ENCODE data around the gene NGB.

Gene NGB

DNA sequence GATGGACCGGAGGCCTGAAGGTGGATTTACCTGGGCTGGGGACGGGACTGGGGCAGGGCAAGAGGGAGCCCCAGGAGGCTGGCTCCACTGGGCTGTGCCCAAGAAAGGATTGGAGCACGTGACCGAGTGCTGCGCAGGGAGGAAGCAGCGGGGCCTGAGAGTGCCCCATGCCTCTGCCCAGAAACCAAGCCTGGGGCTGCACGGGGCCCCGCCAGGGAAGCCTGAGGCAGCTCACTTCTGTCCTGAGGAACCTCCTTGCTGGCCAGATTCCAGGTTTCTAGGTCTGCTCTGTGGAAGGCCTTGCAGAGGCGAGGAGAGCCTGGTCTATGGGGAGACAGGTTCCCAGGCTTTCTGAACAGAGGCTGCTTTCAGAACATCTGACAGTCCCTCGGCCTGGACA is 10.4 kb downstream of the NGB start:
- no peak for DNase-seq

DNA sequence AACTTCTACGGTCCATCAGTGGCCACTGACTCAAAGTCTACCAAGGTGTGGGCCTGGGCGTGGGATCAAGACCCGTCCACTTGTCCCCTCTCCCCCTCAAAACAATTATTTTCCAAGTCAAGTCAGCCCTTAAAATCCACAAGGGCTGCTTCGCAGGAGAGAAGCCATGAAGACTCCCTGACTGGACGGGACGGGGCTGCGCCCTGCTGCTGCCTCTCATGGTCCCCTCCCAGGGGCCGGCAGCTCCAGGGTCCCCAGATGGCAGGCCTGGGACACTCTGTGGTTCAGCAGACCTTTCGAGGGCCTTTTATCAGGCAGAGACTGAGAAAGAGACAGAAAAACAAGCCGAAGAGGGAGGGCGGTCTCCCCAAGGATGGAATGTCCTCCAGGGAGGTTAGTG is 10.8 kb downstream of the NGB start:
- DNase-seq: no peak

DNA sequence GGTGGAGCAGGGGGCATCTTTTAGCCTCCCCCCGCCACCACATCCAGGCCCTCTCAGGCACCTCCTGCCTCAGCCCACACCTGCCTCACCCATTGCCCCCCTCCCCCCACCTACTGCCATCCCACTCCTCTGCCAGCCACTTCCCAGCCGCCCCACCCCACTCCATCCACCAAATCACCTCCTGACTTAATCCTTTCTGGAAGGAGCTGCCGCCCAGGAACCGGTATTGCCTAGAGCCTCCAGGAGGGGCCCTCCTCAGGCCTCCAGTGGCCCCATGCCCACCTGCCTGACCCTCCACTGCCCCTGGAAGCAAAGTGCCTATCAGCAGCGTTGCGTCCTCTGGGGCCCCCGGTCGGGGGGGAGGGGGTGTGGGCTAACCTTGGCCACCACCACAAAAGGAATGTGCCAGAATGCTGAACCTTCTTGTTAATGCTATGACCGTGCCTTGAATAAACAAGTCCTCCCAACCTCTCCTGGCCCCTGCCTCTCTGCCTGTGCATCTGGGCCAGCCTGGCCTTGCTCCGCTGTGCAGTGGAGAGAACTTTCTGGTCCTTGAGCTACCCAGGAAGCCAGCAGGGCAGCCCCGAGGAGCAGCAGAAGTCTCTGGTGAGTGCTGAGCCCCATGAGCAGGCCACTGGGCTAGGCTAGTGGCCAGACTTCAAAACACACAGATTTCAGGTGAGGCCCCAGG is 11.8 kb downstream of the NGB start:
- no peak for DNase-seq

DNA sequence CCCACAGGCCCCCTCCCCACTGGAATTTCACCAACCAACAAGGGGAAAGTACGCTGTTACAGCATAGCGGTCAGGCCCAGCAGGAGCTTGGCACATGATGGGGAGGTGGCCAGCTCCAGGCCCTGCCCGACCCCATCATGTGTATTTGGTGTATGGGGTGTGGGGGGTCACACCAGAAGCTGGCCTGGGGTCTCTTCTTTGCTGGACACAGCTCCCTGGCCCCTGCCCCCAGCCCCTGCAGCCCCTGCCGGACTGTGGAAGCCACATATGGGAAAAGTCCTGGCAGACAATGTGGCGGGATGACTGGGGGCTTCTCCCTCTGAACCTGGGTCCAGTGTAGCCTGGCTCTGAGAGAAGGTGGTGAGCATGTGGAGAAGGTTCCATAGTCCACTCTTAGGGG is 12.4 kb downstream of the NGB start:
- no peak for DNase-seq

DNA sequence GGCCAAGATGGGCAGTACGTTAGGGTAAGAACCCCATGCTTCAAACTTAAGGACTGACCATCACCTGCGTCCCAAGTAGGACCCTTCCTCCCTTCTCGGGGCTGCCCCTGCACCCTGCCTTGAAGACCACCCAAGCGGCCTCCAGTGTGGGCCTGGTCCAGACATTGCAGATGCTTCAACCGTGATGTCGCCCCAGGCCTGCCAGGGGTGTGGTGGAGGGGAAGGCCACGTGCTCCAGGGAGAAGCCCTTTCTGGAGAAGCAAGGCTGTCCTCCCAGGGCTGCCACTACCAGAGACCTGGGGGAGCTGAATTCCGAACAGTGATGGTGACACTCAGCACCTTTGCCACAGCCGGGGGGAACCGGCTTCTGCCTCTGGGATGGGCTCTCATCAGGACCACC is 13.3 kb downstream of the NGB start:
- no peak for DNase-seq

DNA sequence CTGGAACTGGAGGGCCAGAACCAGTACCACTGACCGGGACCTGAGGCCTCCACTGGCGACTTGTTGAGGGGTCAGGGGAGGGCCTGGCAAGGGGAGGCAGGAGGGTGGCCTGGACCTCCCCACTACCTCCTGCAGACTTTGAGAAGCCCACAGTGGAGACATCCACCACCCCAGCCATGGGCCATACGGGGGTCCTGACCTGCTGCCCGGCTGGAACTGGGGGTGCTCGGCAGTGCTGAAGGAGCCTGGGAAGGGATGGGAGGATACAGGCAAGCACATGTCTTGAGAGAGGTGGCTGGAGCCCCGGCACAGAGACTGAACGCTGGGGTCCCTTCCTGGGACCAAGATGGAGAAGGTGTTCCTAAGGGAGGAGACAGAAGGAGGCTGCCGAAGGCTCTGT is 14.3 kb downstream of the NGB start:
- DNase-seq: no peak

DNA sequence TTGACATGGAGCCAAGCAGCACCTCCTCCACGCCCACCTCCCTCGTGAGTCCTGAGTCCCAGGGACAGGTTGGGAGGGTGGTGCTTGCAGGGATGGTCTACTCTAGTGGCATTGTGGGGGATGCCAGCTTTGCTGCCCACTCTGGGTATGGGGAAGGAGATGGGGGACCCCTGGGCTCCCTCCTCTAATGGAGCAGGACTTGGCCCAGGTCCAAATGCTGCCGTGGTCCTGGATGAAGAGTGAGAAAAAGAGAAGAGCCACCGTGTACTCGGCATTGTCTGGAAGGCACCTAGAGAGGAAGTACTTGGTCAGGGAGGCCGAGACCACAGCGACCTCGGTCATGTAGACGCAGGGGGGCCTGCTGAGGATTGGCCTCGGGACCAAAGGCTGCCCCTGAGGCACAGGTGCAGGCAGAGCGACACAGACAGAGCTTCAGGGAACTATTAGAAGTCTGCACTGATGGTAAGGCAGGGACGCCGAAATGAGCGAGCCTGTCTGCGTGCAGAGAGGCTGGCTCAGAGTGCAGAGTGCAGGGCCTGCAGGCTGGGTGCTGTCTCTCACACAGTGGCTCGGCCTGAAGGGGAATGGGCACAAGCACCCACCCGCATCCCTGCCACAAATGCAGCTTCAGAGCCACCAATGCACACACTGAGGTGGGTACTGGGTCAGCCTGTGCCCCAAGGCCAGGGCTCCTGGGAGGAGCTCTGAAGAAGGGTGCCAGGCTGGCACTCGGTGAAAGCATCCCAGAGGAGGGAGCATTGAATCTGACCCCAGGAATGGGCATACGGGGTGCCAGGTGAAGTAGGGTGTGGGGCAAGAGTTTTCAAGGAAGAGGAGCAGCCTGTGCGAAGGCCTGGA is 17.4 kb downstream of the NGB start:
- no peak for DNase-seq

DNA sequence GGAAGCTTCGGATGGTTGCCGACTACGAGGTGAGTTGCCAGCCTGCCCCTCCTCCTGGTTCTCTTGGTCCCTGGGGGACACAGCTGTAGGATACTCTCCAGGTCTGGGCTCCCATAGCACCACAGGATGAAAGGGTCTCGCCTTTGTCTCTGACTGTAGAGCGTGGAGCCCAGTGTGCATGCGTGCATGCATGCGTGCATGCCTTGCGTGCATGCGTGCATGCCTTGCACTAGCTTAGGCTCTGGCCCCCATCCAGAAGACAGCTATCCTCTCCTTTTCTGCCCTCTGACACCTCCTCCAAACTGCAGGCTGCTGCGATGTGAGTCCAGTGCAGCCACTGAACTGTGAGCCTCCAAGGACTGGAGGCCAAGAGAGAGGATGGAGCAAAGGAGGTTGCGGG is 19.1 kb downstream of the NGB start:
- no peak for DNase-seq

DNA sequence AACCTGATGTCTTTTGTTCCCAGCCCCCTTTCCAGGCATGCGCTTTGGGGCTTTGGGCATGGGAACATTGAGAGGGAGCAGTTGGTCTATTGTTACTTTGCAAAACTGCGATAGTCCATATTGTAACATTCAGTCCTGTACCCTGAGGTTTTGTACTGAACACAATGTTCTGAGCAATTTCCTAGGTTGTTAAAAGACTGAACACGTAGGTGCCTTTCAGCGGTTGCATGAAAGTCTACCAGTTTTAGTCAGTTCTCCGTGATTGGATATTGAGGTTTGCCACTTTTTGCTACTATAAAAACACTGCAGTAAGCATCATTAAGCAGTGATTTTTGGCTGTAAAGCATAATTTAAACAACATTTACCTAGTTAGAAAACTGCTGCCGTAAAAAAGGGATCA is 20.1 kb downstream of the NGB start:
- no peak for DNase-seq

DNA sequence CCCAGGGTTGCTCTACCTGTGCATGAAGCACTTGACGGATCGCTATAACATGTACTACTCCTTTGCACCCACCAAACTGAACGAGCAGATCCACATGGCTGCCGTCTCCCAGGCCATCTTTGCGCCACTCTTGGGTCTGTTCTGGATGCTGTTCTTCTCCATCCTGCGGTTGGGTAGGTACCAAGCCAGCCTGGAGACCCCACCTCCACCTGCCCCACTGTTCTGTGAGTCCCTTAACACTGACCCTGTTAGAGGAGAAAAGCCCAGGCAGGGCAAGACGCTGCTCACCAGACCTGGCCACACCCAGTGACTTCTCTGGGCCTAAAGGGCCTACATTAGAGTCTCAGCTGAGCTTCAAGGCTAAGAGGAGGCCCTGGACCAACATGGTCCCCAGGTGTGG is 21.7 kb downstream of the NGB start:
- DNase-seq: no peak

DNA sequence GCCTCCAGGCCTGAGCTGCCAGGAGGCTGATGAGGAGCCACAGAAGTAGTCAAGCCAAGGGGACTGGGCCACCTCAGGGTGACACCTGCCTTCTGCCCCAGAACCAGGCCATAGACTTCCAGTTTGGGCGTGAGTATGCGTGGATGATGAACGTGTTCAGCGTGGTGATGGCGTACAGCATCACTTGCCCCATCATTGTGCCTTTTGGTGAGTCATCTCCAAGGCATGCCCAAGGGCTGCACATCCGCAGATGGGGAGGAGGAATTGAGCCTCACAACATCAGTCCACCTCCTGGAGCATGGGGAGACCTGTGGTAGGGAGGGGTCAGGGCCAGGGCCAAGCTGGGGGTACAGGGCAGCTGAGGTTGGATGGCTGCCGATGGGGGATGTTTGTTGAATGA is 22.3 kb downstream of the NGB start:
- DNase-seq: peak; percentile 20

DNA sequence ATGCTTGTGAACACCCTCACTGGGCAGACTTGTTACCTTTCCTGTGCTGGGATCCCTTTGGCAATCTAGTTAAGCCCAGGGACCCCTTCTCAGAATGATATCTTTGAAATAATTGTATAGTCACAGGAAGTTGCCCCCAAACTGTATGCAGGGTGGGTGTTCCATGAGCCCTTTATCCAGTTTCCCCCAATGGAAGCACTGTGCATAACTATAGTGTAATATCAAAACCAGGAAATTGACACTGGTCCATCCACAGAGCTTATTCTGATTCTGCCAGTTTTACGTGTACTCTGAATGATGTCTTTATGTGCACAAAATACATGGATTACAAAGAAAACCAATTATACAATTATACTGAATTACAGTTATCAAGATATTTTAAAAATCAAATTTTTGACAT is 24.2 kb downstream of the NGB start:
- no peak for DNase-seq

DNA sequence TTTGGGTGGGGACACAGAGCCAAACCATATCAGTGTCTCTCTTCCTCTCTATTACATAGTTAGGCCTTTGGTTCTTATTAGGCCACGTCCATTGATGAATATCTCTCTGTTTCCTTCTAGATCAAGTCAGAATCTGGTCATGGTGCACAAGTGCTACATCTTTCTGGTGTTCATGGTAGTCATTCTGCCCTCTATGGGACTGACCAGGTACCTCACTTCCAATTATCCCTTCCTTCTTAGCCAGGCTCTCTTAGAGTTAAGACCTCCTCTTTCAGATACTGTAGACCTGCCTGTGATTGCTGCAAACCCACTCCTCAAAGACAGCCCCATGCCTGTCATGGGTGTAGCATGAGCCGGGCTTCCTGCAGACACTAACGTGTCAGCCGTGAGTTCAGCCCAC is 25.2 kb downstream of the NGB start:
- DNase-seq: no peak

DNA sequence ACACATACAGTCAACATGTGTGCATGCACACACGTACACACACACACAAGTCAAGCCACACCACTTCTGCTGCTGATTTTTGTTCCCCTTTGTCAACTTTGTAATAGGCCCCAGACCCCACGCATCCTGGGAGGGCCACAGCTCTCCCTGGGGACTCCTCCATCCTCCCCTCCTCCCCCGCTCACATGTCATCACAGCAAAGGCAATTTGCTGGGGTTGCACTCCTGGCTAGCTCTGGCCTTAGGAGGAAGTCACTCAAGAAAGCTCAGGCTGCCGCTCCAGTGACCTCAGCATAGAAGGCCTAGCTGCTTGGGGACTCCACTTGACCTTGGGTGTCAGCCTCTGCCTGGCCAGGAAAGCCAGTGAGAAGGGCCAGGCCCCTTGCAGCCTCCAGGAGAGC is 27.2 kb downstream of the NGB start:
- no peak for DNase-seq

DNA sequence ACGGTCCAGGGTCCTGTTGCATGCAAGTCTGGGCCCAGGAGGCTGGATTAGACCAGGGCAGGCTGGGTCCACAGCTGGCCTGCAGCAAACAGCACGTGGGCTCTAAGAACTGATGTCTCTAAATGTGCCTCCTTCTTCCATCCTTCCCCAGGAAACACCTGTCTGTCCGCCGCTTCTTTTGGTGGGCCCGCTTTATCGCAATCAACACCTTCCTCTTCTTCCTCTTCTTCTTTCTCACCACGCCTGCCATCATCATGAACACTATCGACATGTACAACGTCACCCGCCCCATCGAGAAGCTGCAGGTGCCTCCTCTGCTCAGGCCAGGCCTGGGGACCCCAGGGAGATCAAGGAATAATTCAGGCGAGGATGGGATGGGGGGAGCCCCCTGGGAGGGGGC is 28.3 kb downstream of the NGB start:
- no peak for DNase-seq

DNA sequence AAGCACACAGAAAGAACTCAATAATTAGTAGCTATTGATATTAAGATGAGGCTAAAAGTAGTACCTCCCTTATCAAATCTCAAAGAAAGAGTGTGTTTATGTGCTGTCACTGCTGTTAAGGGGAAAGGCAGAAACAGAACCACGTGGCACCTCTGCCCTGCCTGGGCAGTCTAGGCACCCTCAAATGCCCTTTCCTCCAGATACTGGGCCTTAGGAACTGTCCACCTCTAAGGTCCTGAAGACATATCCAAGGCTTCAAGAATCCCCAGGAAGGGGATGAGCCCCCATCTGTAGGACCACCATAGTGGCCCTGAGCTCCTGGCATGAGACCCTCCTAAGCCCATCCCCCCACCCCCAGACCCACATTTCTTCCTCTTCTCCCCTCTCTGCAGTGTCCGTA is 29.1 kb downstream of the NGB start:
- DNase-seq: no peak

DNA sequence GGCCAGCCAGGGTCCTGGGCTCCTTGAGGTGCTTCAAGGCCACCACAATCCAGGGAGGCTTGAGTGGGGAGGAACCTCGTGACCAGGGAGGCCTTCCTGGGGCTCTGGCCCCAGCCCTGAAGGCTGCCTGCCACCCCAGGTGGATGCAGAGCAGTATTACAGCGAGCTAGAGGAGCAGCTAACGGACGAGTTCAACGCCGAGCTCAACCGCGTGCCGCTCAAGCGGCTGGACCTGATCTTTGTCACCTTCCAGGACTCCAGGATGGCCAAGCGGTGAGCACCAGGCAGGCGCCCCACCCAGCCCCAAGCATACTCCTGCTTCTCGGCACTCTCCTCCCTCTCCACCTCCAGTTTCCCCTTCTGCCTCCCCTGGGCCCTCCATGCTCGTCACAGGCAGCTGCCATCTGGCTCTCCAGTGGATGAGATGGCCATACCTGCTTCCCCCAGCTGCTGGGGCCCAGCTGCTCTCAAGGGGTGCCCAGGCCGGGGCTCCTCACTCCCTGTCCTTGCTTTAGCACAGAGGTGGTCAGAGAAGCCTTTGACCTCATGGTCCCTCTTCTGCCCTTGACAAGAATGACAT is 30.6 kb downstream of the NGB start:
- no peak for DNase-seq

DNA sequence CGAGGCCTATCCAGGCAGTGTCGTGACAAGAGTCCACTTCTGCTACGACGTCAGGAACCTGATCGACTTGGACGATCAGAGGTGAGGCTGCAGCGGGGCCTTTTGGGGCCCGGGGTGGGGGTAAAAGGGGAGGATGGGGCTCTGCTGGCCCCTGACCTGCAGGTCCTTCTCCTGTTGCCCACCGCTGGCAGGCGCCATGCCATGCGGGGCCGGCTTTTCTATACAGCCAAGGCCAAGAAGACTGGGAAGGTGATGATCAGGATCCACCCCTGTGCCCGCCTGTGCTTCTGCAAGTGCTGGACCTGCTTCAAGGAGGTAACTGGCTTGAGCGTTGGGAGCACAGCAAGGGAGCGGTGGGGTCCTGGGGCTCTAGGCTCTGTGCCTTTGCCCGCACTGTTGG is 31.6 kb downstream of the NGB start:
- no peak for DNase-seq

DNA sequence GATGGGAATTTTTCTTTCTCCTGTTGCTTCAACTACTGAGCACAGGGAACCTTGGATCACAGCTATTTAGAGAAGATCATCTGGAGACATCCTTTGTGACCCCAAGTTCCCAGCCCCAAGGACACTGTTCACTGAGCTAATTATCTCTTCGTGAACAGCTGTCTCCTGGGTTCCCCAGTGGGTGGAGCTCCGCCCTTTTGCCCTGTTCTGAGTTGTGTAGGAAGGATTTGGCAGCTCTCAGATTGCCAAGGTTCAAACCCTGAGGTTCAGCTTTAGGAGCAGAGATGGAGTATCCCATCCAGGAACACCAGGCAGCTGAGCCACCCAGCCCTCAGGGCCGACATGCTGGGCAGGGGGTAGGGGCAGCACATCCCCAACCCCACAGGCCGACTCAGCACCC is 32.0 kb downstream of the NGB start:
- DNase-seq: no peak

DNA sequence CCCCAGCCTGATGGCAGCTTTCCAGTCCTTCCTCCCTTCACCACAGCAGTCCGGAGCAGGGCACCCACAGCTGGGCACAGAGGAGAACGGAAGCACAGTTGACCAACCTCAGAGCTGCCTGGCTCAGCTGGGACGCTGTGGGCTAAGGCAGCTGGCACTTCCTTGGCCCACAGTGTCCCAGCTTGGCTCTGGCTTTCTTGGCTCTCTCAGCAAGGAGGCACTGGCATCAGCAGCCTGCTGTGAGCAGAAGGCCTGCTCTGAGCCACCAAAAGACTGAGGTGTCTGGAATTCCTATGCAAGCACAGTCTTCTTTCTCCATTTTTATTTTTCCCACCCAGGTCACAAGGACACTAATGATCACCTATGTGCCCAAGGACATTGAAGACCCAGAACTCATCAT is 32.6 kb downstream of the NGB start:
- DNase-seq: no peak

DNA sequence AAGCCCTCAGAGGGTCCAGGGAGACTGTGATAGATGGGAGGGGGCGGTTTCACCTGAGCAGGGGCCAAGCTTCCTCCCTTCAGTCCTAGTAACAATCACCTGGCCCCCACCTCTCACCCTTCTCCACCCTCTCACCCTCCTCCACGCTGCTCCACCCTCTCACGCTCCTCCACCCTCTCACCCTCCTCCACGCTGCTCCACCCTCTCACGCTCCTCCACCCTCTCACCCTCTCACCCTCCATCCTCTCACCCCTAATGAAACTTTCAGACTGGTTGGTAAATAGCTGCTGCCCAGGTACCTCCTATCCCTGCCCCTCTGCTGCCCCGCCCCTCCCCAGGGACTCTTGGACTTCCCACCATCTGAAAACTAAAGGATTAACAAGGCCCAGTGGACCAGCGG is 34.2 kb downstream of the NGB start:
- no peak for DNase-seq

DNA sequence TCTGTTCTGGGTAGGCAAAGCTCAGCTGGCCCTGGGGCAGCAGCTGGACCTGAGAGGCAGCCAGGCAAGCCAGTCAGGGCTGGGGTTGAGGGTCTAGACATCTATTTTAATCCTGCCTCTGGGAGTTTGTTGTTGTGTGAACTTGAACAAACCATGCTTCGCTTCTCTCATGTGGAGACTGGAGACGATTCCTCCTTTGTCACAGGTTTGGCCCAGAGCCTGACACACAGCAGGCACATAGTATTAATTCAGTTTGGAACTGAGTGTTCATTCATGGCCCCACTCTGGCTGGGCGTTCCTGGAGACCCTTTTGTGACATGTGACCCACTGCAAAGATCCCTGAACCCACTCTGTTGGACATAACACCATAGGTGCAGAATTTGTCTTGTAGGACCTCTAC is 39.3 kb downstream of the NGB start:
- DNase-seq: no peak

DNA sequence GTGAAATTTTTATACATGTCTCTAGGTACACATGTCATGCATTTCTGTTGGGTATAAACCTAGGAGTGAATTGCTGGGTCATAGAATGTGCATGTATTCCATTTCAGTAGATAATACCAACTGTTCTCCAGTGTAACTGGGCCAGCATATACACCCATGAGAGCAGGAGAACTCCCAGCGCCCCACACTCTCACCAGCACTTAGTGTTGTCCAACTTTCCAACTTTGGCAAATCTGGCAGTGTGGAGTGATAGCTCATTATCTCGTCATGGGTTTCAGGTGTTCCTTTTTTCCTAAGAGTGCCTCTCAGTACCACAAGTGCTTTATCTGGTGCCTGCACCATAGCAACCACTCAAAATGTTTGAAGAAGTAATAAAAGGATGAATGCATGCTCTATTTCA is 40.1 kb downstream of the NGB start:
- DNase-seq: no peak

DNA sequence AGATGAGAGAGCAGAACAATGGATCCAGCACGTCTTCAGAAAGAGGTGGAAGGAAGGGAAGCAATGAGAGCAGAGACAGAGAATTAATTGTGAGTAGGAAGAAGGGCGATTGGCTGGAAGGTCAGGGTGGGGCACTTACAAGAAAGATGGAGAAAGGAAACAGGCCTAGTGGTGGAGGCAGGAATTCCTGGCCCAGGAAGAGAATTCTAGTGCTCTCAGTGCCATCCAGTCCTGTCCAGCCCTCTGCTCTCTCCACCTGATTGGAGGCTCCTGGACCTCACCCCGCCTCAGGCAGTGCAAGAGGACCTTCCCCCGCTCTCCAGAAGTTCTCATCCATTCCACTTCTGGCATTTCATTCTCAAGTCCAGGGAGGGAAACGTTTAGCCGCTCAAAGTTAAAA is 43.0 kb downstream of the NGB start:
- no peak for DNase-seq

Data from HCEC 1CT (cell line).